HK-2 (cell line): ENCODE measurements around the gene VEZT.
"Not testable (repeated sequence)": the region's sequence is repeated elsewhere in the genome, so short reads cannot be mapped to it uniquely, and the experiment has no call there.

ENCODE experiments used
- DNase-seq: peaks from one replicate; pipeline ENCODE4 v3.0.0-alpha.2; 2018; ENCODE audit not compliant: unreplicated experiment

Gene VEZT

DNA sequence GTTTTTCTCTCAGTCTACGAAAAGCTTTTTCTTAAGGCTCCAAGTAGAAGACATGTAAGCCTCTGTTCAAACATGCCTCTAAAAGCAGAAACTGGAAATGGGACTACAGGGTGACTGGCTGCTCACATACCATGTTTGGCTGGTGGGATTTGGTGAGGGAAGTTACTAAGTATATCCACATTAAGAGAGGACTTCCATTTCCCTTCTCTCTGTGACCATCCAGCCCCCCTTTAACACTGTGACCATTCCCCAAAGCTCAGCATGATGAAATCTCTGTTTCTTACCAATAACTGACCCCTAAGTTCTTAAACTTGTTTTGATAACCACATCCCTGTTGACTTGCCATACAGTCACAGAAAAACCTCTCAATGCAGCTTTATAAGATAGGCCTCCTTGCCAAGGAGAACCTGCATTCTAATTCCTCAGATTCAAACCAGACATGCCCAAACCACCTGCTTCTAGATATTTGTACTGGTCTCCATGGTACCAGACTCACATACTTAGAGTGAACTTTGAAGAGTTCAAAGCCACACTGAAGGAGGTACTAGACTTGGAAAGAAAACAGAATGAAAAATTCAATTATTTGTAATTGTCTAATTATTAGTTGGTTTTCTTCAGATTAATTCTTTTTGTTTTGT is 102.2 kb downstream of the VEZT start:
- DNase-seq: no peak

DNA sequence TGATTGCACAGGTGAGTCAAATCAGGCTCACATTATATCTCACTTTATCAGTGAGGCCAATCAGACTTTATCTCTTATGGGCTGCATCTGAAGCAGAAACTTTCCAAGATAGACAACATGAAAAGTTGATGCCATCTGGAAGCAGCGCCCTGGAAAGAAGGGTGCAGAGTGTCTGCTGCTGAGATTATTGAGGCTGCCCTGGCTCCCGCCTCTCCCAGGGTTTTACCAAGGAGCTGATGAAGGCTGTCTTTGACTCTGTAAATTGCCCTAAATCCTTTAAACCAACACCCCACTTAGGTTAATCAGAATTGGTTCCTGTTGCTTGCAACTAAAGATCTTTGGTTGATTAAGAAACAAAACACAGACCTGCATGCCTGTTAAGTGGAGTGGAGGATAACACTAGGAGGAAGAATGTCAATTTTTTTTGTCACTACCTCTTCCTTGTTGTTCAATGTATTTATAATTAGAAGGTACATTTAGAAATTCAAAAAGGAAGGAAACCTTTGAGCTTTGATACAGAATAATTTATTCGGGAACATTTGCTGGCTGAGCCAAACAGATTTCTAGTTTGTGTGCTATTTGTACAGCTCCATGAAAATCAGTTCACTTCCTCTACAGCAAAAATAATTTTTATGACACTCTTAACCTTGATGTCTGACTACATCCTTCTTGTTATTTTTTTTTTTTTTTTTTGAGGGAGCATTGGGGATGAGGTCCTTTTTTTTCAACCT is 104.1 kb downstream of the VEZT start:
- no peak for DNase-seq

- no peak for DNase-seq
These were observed 104.7 kb downstream of the VEZT start for GRCh38 chr12:95322326-95322725.

DNA sequence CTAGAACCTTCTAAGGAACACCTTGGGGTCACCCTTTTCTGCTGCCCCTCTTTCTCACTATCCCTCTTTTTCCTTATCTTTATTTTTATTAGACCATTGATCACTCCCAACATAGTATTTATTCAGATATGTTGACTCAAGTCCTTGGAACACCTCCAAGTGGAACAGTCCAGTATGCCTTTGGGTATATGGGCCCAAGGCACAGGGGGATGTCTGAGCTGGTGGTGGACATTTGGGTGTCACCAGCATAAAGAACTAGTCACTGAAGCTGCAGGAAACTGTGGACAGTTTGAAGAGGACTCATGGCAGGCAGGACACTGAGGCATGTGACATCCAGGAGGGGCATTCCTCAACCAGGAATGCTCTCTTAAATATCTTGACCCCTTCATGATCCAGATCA is 105.6 kb downstream of the VEZT start:
- DNase-seq: no peak

DNA sequence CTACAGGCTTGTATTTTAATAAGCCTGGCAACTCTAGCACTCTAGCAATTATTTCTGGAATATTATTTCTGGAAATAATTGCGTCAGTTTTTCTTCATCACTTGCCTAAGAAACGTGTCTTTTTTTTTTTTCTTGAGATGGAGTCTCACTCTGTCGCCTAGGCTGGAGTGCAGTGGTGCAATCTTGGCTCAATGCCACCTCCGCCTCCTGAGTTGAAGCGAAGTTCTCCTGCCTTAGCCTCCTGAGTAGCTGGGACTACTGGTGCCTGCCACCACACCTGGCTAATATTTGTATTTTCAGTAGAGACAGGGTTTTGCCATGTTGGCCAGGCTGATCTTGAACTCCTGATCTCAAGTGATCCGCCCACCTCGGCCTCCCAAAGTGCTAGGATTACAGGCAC is 106.6 kb downstream of the VEZT start:
- DNase-seq: not testable (repeated sequence)

GRCh38 chr12:95325501-95325900 is 107.9 kb downstream of the VEZT start:
- no peak for DNase-seq

DNA sequence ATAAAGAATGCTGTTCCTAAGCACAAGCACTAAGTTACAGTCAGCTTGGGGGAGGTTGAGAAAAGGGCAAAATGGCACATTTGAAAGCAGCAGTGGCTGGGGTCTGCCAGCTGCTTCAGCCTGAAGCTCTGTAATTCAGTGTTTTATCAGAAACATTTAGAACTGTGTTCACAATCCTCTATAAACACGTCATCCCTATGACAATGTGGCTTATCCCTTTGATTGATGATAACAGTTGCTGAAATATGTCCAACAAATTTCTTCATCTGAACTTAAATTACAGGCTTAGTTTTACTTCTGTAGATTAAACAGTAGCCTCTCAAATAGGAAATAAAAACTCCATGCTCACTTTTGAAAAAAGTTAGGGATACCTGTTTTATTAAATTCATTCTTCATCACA is 108.8 kb downstream of the VEZT start:
- DNase-seq: no peak

GRCh38 chr12:95326855-95327254 is 109.2 kb downstream of the VEZT start:
- DNase-seq: no peak

- no peak for DNase-seq
These were observed 111.1 kb downstream of the VEZT start for GRCh38 chr12:95328708-95329107.

- DNase-seq: no peak
These were observed 118.3 kb downstream of the VEZT start for GRCh38 chr12:95335948-95336347.

DNA sequence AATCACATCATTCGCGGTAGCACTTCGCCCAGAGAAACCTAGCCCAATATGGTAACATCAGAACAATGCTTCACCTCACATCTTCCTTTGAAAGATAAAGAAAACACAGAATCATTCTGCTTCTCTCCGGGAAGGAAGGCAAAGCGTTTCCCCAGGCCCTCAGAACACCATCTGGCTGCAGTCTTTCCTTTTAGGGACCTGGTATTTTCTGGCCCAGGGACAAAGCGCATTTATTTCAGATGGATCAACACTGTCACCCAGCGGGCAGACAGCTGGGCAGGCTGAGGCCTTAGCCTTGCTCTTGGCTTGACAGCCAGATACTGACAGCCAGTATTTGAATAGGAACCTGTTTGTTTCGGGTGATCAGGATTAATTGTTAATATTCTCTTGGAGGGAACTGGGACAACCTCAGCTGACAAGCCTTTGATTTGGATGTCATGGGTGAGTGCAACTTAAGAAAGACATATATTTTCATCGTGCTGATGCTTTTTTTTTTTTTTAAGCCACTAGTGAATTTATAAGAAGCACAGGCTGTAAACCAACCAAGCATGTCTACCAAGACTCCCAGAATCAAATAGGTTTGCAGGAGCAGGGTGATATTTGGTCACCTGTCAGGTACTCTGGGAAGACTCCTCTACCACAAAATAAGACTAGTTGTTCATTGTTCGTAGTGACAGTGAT is 118.9 kb downstream of the VEZT start:
- DNase-seq: peak; percentile 11

DNA sequence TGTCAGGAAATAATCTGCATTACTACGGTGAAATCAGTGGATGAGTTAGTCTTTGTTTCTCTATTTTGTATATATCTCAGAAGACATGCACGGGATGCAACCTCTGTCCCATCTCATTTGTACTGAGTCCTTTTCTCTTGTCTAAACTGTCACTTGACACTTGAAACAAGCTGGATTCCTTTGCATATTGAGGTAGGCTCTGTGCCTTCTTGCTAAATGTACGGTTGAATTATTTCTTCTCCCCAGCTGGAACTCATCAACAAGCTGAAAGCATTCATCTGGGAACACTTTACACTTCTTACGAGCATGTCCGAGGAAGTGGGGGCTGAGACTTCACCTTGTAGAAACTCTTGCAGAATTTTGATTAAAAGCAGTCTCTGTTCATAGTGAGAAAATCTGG is 119.5 kb downstream of the VEZT start:
- no peak for DNase-seq

DNA sequence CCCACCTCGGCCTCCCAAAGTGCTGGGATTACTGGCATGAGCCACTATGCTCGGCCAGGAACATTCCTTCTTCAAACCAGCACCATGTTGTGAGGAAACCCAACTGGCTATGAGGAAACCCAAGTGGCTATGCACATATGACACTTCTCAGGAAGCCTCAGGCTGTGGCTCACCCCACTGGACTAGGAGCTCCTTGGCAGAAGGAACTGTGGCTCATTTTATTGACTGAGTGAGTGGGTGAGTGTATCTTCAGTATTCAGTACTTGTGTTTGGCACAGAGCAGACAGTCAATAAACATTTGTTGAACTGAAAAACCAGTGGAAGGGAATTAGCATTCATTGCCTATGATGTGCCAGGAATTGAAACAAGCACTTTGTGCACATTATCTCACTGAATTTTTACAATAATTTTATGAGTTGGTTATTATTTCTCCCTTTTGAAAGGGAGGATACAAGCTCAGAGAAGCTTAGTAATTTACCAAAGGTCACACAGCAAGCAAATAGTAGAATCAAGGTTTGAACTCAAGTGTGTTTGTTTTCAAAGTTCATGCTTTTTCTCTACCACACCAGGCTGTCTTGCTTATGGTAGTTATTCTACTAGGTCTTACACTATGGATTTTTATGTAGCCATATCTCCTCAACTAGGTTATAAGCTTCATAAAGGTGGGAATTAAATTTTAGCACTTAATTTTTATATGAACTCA is 121.6 kb downstream of the VEZT start:
- DNase-seq: no peak

GRCh38 chr12:95342008-95342407 is 124.4 kb downstream of the VEZT start:
- DNase-seq: no peak

DNA sequence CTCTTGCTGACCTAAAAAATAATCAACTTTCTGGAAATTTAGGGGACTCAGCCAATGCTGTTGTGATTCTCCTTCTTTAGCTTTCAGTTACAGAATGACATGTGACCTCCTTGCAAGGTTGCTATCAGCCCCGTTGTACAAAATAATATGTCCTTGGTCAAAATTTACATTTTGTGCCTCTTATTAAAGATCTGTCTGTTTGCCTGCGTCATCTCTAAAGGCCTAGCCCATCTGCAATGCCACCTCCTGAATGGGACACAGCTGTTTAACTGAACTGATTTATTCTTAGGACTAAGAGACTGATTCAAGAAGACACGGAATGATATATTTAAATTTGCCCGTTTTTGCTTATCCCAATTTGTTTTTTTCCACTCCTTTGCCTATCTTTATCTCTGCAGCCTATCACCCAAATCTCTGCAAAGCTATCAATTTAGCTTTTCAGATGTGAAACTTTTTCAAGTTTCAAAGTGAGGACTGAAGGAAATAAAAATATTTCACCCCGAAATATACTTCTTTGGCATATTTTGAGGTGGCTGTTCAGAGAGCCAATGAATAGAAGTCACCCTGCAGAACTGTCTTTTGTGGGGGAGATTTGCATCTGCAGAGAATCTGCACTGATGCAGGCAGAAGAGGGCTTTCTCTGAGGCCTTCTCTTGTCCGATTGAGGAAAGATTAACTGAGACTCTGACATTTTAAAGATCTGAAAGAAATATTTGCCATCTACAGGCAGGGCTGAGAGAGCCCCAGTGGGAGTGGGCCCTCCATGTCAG is 126.0 kb downstream of the VEZT start:
- no peak for DNase-seq

DNA sequence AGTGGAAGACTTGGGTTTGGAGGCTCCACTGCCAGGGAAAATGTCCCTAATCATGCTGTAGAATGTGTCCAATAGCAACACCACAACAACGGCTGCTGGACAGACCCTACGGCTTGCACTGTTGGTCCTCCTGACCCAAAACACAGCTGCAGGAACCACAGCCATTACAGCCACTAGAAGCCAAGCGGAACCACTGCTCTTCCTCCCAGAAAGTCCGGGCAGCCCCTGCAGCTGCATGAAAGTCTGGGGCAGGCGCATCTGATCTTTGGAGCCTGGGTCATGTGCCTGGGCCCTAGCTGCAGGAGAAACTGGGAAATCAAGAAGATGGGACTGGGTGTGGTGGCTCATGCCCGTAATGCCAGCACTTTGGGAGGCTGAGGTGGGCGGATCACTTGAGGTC is 131.7 kb downstream of the VEZT start:
- DNase-seq: no peak

- DNase-seq: no peak
These were observed 134.1 kb downstream of the VEZT start for GRCh38 chr12:95351748-95352147.
